DOHH2 (cell line): Measurements from ENCODE around the gene ST6GAL1.

Experiments used
- CTCF ChIP-seq: fragments of 200-600 bp; sonication (generic); IDR thresholded peaks from one replicate; pipeline ENCODE4 v1.5.1; 2014; ENCODE audit warnings: antibody characterized with exemption, mild to moderate bottlenecking, low read depth, low read length; ENCODE audit not compliant: poor library complexity, severe bottlenecking
- EZH2phosphoT487 ChIP-seq: fragments of 200-600 bp; sonication (generic); IDR thresholded peaks from 2 replicates; pipeline ENCODE4 v1.6.1; 2017; ENCODE audit warnings: borderline replicate concordance, mild to moderate bottlenecking, antibody characterized with exemption, low read length, moderate library complexity, mixed read lengths

DNA sequence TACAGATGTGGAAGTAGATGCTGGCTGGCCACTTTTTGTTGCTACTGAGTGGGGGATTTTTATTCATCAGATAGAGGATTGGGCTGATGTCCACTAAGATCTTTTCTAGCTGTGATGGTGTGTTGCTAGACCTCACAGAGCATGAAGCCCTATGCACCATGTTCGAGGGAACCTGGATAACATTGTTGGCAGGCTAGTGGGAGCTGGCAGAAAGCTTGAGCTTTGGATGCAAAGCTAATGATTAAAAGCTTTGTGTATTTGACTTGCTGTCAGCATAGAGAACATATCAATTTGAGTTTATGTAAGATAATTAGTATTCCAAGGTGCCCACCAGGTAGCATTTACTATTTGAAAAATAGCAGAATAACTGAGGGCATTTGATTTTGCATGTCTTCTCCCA lies 59.1 kb downstream of the ST6GAL1 start:
- TF ChIP-seq CTCF (no peak), EZH2phosphoT487 (no peak)
